Measurements from ENCODE around the gene DPP6. TPM values are rescaled to one million over a fixed set of nuclear protein-coding genes. Genes with fewer than 3 reads are reported as not detected.

Gene DPP6
- total and polyA plus RNA-seq, 5 donors, result 0.07 to 0.35 (median 0.11) TPM; not detected in 2

DNA sequence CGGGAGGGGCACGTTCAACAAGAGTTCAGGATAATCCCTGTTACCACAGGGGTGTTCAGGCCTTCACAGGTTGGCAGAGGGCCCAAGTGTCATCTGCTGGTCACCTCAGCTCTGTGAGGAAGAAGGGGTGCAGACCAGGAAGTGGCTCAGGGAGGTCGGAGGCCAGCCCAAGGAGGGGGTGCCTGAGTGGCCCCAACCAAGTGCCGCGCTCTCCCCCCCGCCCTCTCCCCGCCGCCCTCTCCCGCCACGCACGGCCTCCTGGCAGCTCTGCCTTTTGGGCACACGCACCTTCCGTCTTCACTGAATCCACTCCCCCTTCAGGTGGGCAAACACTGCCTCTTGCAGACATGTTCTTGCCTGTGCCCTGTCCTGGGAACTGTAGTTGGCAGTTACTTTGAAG, 705.6 kb downstream of the DPP6 start:
- WGBS, result 90% methylated on average over 13 of the region's 13 CpGs
- Histone ChIP-seq H3K4me1 (ENCODE audit: control insufficient read depth, insufficient read depth, low read length) (no peaks in the 10 kb centered on the region), H3K27ac (ENCODE audit: low read length) (no peak overlapping the region), H3K4me3 (ENCODE audit: low read length) (no peak overlapping the region), H3K9me3 (ENCODE audit: control insufficient read depth, low read length) (no peaks in the 10 kb centered on the region), H3K27me3 (ENCODE audit: control insufficient read depth, insufficient read depth) (no peaks in the 10 kb centered on the region)
- intact Hi-C loops (cut with DNase I), result no loop called here
- DNase-seq (no peak), ATAC-seq (no peak)

DNA sequence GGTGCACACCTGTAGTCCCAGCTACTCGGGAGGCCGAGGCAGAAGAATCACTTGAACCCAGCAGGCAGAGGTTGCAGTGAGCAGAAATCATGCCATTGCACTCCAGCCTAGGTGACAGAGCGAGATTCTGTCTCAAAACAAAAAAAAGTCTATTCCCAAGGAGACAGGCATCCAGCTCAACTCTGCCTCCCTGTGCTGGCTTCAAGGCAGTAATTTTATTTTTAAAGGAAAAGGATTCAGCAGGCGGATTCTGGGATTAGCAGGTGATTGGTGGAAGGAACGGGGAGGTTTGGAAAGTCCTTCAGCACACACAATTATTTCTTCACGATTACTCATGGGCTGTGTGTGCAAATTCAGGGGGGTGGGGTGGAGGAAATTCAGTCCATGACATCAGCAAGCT, 707.8 kb downstream of the DPP6 start:
- intact Hi-C loops (cut with DNase I), result no loop called here
- Histone ChIP-seq H3K27me3 (ENCODE audit: control insufficient read depth, insufficient read depth) (no peaks in the 10 kb centered on the region), H3K4me3 (ENCODE audit: low read length) (no peak overlapping the region), H3K27ac (ENCODE audit: low read length) (no peak overlapping the region), H3K9me3 (ENCODE audit: control insufficient read depth, low read length) (no peaks in the 10 kb centered on the region), H3K4me1 (ENCODE audit: control insufficient read depth, insufficient read depth, low read length) (no peaks in the 10 kb centered on the region)
- DNase-seq (no peak), ATAC-seq (no peak)
- WGBS, result 68% methylated on average over 6 of the region's 6 CpGs

DNA sequence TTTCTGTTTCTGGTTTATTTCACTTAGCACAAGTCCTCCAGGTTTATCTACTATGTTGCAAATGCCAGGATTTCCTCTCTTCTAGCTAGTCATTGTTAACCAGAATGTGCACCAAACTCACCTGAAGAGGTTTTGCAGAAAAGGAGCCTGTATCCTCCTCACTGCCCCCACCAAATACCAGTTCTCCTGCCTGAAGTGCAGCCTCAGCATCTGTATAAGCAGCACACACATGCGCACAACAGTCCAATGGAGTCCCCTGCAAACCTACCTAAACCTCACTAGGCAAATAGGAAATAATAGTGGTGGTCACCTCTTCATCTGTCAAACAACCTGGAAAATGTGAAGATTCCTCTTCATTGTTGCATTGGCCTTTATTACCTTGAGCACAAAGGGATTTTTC, 712.9 kb downstream of the DPP6 start:
- DNase-seq, result no peak
- H3K9me3 ChIP-seq (ENCODE audit: control insufficient read depth, low read length), result no peaks in the 10 kb centered on the region
- WGBS, result 92% methylated on average over 1 of the region's 1 CpG
- no peak for ATAC-seq
- H3K27ac ChIP-seq (ENCODE audit: low read length), result no peak overlapping the region
- intact Hi-C loops (cut with DNase I), result no loop called here
- H3K4me1 ChIP-seq (ENCODE audit: control insufficient read depth, insufficient read depth, low read length), result no peaks in the 10 kb centered on the region
- no peaks in the 10 kb centered on the region for H3K27me3 ChIP-seq (ENCODE audit: control insufficient read depth, insufficient read depth)
- no peak overlapping the region for H3K4me3 ChIP-seq (ENCODE audit: low read length)

DNA sequence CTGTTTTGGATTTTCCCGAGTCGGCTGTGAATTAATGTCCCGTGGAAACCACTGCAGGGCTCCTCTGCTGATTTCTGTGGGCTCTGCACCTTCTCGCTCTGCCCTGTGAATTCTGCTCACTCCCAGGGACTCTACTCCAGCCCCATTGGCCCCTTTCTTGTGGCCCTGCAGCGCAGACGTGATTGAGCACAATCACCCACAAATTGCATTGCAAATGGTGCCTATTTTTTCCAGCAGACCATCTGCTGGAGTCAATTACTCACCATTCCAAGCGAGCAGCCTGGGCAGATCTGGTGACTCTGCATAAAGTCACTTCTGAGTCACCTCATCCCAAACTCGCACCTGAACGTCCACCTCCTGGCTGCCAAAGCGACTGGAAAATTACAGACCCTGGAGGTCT, 714.9 kb downstream of the DPP6 start:
- H3K27me3 ChIP-seq (ENCODE audit: control insufficient read depth, insufficient read depth), result no peaks in the 10 kb centered on the region
- intact Hi-C loops (cut with DNase I), result no loop called here
- no peak overlapping the region for H3K27ac ChIP-seq (ENCODE audit: low read length)
- no peaks in the 10 kb centered on the region for H3K4me1 ChIP-seq (ENCODE audit: control insufficient read depth, insufficient read depth, low read length)
- no peak overlapping the region for H3K4me3 ChIP-seq (ENCODE audit: low read length)
- DNase-seq, result no peak
- no peaks in the 10 kb centered on the region for H3K9me3 ChIP-seq (ENCODE audit: control insufficient read depth, low read length)
- 78% methylated on average over 10 of the region's 10 CpGs for whole genome bisulfite sequencing
- no peak for ATAC-seq

DNA sequence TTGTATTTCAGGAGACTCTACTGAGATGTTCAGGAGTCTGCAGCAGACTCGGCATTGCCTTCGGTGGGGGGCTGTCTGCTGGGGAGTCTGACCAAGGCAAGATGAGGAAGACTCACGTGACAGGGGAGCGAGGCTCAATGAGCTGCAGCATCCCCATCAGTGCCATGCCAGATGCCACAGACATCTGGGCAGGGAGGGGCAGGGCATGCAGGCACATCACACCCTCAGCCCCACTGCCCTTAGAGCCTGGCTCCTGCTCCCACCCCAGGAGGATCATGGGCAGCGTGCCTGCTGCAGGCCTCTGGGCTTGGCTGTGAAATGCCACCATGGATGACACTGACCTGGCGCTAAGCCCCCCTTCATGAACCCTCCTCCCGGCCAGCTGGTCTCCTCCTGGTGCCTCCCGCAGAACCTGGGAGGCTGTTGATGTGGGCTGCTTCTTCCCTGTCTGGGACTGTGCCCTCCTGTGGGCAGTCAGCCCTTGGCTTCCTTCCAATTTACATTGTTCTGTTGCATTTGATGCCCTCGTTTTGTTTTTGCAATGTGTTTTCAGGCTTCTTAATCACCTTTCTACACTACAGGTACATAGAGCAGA, 715.7 kb downstream of the DPP6 start:
- intact Hi-C loops (cut with DNase I), result no loop called here
- no peaks in the 10 kb centered on the region for H3K4me1 ChIP-seq (ENCODE audit: control insufficient read depth, insufficient read depth, low read length)
- no peak overlapping the region for H3K4me3 ChIP-seq (ENCODE audit: low read length)
- peak in 1 of 2 donors; percentile 19 for ATAC-seq
- H3K27me3 ChIP-seq (ENCODE audit: control insufficient read depth, insufficient read depth), result no peaks in the 10 kb centered on the region
- no peak overlapping the region for H3K27ac ChIP-seq (ENCODE audit: low read length)
- H3K9me3 ChIP-seq (ENCODE audit: control insufficient read depth, low read length), result no peaks in the 10 kb centered on the region
- 81% methylated on average over 9 of the region's 9 CpGs for WGBS
- no peak for DNase-seq

DNA sequence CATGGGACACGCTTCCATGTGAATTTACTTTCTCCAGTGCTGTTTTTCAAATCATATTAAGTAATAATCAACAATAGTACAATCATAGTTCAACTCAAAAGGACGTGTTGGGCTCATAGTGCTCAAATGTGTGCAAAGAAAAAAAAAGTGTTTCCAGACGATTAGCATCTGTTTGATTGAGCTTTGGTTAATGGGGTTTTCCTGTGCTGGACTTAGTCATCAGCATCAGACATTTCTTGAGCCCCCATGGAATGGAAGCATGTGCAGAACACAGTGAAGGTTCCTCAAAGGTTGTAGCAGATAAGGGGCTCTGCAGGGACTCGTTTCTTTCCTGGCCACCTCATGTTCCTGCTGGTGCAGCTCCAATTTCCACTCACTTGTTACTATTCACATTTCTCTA, 716.8 kb downstream of the DPP6 start:
- WGBS, result 51% methylated on average over 4 of the region's 4 CpGs
- no peak for DNase-seq
- Histone ChIP-seq H3K4me3 (ENCODE audit: low read length) (no peak overlapping the region), H3K27me3 (ENCODE audit: control insufficient read depth, insufficient read depth) (no peaks in the 10 kb centered on the region), H3K4me1 (ENCODE audit: control insufficient read depth, insufficient read depth, low read length) (no peaks in the 10 kb centered on the region), H3K27ac (ENCODE audit: low read length) (no peak overlapping the region), H3K9me3 (ENCODE audit: control insufficient read depth, low read length) (no peaks in the 10 kb centered on the region)
- ATAC-seq, result no peak
- intact Hi-C loops (cut with DNase I), result no loop called here

DNA sequence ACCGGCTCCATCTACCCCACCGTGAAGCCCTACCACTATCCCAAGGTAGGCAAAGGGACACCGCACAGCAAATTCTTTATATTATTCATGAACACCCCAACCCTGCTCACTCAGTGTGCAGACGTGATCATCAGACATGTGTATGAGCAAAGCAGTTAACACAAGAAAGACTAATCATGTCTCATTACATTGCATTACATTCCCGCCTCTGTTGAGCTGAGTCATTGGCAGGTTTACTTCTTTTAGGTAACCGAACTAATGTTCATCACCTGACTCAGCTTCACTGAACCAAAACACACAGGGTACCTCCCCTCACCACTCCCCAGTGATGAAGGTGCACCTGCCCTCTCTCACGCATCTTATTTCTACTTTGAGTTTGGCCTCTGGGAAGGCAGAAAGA, 717.3 kb downstream of the DPP6 start:
- H3K4me1 ChIP-seq (ENCODE audit: control insufficient read depth, insufficient read depth, low read length), result no peaks in the 10 kb centered on the region
- H3K9me3 ChIP-seq (ENCODE audit: control insufficient read depth, low read length), result no peaks in the 10 kb centered on the region
- intact Hi-C loops (cut with DNase I), result no loop called here
- no peak overlapping the region for H3K27ac ChIP-seq (ENCODE audit: low read length)
- no peak for DNase-seq
- no peak for ATAC-seq
- H3K4me3 ChIP-seq (ENCODE audit: low read length), result no peak overlapping the region
- WGBS, result 89% methylated on average over 7 of the region's 7 CpGs
- H3K27me3 ChIP-seq (ENCODE audit: control insufficient read depth, insufficient read depth), result no peaks in the 10 kb centered on the region

DNA sequence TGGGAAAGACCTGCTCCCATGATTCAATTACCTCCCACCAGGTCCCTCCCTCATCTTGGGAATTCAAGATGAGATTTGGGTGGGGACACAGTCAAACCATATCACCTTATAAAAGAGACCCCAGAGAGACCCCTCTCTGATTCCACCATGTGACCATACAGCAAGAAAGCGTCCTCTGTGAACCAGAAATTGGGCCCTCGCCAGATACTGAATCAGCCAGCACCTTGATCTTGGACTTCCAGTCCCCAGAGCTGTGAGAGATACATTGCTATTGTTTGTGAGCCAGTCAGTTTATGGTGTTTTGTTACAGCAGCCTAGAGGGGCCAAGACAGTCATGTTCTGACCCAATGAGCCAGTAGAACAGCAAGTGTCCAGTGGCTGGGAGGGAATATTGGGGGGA, 718.2 kb downstream of the DPP6 start:
- Histone ChIP-seq H3K27me3 (ENCODE audit: control insufficient read depth, insufficient read depth) (no peaks in the 10 kb centered on the region), H3K4me1 (ENCODE audit: control insufficient read depth, insufficient read depth, low read length) (no peaks in the 10 kb centered on the region), H3K9me3 (ENCODE audit: control insufficient read depth, low read length) (no peaks in the 10 kb centered on the region), H3K27ac (ENCODE audit: low read length) (no peak overlapping the region), H3K4me3 (ENCODE audit: low read length) (no peak overlapping the region)
- ATAC-seq (no peak), DNase-seq (no peak)
- intact Hi-C loops (cut with DNase I), result no loop called here
- 79% methylated on average over 2 of the region's 2 CpGs for WGBS

DNA sequence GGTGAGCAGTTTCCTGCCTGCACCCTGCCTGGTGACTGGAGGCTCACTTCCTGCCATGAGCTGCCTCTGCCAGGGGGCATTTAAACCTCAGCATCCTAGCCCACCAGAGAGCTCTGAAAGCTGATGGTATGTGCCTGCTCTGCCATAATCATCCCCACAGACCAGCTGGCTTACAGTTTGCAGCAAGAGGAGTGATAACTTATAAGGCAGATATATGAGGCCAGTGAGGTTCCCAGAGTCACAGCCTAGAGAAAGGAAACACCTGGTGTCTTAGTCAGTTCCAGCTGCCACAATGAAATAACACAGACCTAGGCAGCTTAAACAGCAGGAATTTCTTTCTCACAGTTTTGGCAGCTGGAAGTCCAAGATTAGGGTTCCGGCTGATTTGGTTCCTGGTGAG, 718.8 kb downstream of the DPP6 start:
- no peak overlapping the region for H3K27ac ChIP-seq (ENCODE audit: low read length)
- no peaks in the 10 kb centered on the region for H3K27me3 ChIP-seq (ENCODE audit: control insufficient read depth, insufficient read depth)
- H3K4me1 ChIP-seq (ENCODE audit: control insufficient read depth, insufficient read depth, low read length), result no peaks in the 10 kb centered on the region
- no peaks in the 10 kb centered on the region for H3K9me3 ChIP-seq (ENCODE audit: control insufficient read depth, low read length)
- WGBS, result 37% methylated on average over 1 of the region's 1 CpG
- H3K4me3 ChIP-seq (ENCODE audit: low read length), result no peak overlapping the region
- intact Hi-C loops (cut with DNase I), result no loop called here
- ATAC-seq (no peak), DNase-seq (no peak)

DNA sequence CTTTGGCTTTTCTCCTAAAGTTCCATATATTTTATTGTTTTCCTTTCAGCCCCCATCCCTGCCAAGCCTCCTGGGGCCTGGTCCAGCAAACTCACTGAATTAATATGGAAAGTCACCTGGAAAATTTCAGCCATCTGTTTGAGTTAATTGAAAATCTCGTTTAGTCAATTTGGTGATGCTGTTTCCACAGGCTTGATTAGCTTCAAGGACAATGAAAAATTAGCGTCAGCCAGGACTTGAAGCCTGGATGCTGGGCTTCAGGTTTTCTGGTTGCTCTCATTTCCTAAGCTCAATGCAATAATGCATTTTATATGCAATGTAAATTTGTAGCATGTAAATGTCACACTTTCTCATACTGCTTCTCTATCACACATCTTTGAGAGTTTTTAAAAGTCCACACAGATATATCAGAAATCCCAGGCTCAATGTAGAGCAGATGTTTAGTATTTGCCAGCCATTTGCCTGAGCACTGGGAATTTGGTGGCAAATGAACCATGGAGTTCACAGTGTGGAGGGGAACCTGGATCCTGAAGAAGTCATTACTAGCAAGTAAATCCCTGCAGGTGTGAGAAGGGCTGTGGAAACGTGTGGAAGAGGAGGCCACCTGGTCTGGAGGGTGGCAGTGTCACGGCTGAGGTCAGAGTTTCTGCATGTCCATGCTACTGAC, 722.2 kb downstream of the DPP6 start:
- intact Hi-C loops (cut with DNase I), result no loop called here
- Histone ChIP-seq H3K4me3 (ENCODE audit: low read length) (no peak overlapping the region), H3K4me1 (ENCODE audit: control insufficient read depth, insufficient read depth, low read length) (no peaks in the 10 kb centered on the region), H3K9me3 (ENCODE audit: control insufficient read depth, low read length) (no peaks in the 10 kb centered on the region), H3K27ac (ENCODE audit: low read length) (no peak overlapping the region), H3K27me3 (ENCODE audit: control insufficient read depth, insufficient read depth) (no peaks in the 10 kb centered on the region)
- no peak for DNase-seq
- ATAC-seq, result no peak
- WGBS, result 59% methylated on average over 4 of the region's 4 CpGs

DNA sequence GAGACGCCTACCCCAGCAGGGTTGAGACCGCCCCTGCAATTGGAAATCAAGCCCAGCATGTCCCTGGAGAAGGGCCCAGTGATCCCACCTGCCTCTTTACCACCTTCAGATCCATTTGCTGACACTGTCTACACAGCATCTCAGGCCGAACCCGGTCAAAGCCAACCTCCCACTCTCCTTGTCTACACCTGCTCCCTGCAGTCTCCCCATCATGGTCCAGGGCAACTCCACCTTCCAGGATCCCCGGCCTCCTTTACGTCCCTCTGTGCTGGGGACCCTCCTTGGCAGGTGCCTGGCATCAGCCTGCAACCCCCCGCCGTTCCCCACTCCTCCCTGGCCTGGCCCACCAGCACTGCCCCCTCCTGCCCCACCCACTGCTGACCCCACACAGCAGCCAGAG, 723.5 kb downstream of the DPP6 start:
- no peak for ATAC-seq

DNA sequence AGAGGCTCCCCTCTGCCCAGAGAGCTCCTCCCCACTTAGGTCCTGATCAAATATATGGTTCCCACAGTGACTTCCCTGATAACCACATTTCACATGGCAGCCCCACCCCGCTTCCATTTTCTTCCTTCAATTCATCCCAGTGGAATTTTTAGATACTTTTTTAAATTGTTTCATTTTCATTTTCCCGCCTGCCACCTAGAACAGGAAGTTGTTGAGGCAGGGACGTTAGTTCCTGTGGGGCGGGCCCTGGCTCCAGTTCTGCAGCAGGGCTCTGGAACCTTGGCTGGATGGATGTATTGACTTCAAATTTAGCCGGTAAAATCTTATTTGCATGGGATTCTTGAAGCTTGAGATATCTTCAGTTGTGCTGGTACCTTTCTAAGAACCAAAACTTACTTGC, 724.2 kb downstream of the DPP6 start:
- ATAC-seq (no peak), DNase-seq (no peak)
- H3K9me3 ChIP-seq (ENCODE audit: control insufficient read depth, low read length), result no peaks in the 10 kb centered on the region
- intact Hi-C loops (cut with DNase I), result no loop called here
- WGBS, result 62% methylated on average over 5 of the region's 5 CpGs
- no peak overlapping the region for H3K4me3 ChIP-seq (ENCODE audit: low read length)
- H3K4me1 ChIP-seq (ENCODE audit: control insufficient read depth, insufficient read depth, low read length), result no peaks in the 10 kb centered on the region
- H3K27me3 ChIP-seq (ENCODE audit: control insufficient read depth, insufficient read depth), result no peaks in the 10 kb centered on the region
- H3K27ac ChIP-seq (ENCODE audit: low read length), result no peak overlapping the region

More for the DNA sequence above, 723.5 kb downstream of the DPP6 start:
- Histone ChIP-seq H3K9me3 (ENCODE audit: control insufficient read depth, low read length) (no peaks in the 10 kb centered on the region), H3K27ac (ENCODE audit: low read length) (no peak overlapping the region), H3K27me3 (ENCODE audit: control insufficient read depth, insufficient read depth) (no peaks in the 10 kb centered on the region), H3K4me1 (ENCODE audit: control insufficient read depth, insufficient read depth, low read length) (no peaks in the 10 kb centered on the region), H3K4me3 (ENCODE audit: low read length) (no peak overlapping the region)
- DNase-seq, result no peak
- 93% methylated on average over 8 of the region's 8 CpGs for WGBS
- intact Hi-C loops (cut with DNase I), result no loop called here
